HEK293 (cell line): ENCODE results near the gene AVPR1B.

ENCODE experiments used
- CTCF ChIA-PET: fragments of 350-600 bp; formaldehyde crosslinking; extraction: SDS; loops from one replicate; lab custom pipeline; 2021; ENCODE audit warnings: antibody characterized with exemption; lab: Yijun Ruan, JAX
- POLR2A ChIA-PET: fragments of 300-600 bp; formaldehyde crosslinking; extraction: SDS; loops from one replicate; lab custom pipeline; 2020; ENCODE audit warnings: antibody characterized with exemption, inconsistent platforms; lab: Yijun Ruan, JAX
- H3K27ac ChIP-seq: fragments of 200-500 bp; sonication (Bioruptor generic); 2 replicates; pipeline ENCODE4 v1.5.1; 2014; ENCODE audit warnings: low read depth, low read length, control low read depth, inconsistent platforms; ENCODE audit errors: extremely low read depth
- H3K36me3 ChIP-seq, 2 experiments: fragments of 200-500 bp in 1 of 2; sonication (Bioruptor generic) in 1 of 2; 1 replicate in 1 of 2; 2 replicates in 1 of 2; pipeline ENCODE4 v1.5.1; 2014 to 2017; ENCODE audit warnings: inconsistent platforms in 2 of 2, low read length in 2 of 2; ENCODE audit not compliant: control insufficient read depth in 2 of 2, insufficient read depth in 1 of 2
- H3K4me1 ChIP-seq: fragments of 200-500 bp; sonication (Bioruptor generic); 2 replicates; pipeline ENCODE4 v1.5.1; 2014; ENCODE audit warnings: mild to moderate bottlenecking, low read length, inconsistent platforms; ENCODE audit not compliant: control insufficient read depth, insufficient read depth
- H3K4me3 ChIP-seq: 2 replicates; pipeline ENCODE4 v1.5.1; 2011; ENCODE audit warnings: low read depth, mild to moderate bottlenecking, control low read depth, low read length, moderate library complexity
- H3K9me3 ChIP-seq: fragments of 200-500 bp; sonication (Bioruptor generic); 2 replicates; pipeline ENCODE4 v1.5.1; 2014; ENCODE audit warnings: low read depth, low read length, inconsistent platforms; ENCODE audit not compliant: control insufficient read depth, insufficient read depth
- BCL11A ChIP-seq: fragments of 450-650 bp; formaldehyde crosslinking; IDR thresholded peaks from 2 replicates; pipeline ENCODE4 v1.5.1; 2016; ENCODE audit warnings: low read depth, missing biosample characterization, missing genetic modification characterization
- EGR2 ChIP-seq: fragments of 450-650 bp; formaldehyde crosslinking; IDR thresholded peaks from 2 replicates; pipeline ENCODE4 v1.5.1; 2016; ENCODE audit warnings: low read depth, missing biosample characterization, missing genetic modification characterization
- PRDM6 ChIP-seq: fragments of 450-650 bp; formaldehyde crosslinking; IDR thresholded peaks from 2 replicates; pipeline ENCODE4 v1.5.1; 2017; ENCODE audit warnings: missing biosample characterization, missing genetic modification characterization
- SALL2 ChIP-seq: fragments of 450-650 bp; formaldehyde crosslinking; IDR thresholded peaks from 2 replicates; pipeline ENCODE4 v1.5.0; 2017; ENCODE audit warnings: missing biosample characterization, mild to moderate bottlenecking, missing genetic modification characterization, borderline replicate concordance
- SCRT2 ChIP-seq: fragments of 450-650 bp; formaldehyde crosslinking; IDR thresholded peaks from 2 replicates; pipeline ENCODE4 v1.5.1; 2016; ENCODE audit warnings: missing biosample characterization, missing genetic modification characterization
- SP3 ChIP-seq: fragments of 450-650 bp; formaldehyde crosslinking; IDR thresholded peaks from 2 replicates; pipeline ENCODE4 v1.5.1; 2016; ENCODE audit warnings: missing biosample characterization, missing genetic modification characterization
- ZBTB20 ChIP-seq: fragments of 450-650 bp; formaldehyde crosslinking; IDR thresholded peaks from 2 replicates; pipeline ENCODE4 v1.5.1; 2016; ENCODE audit warnings: missing biosample characterization, missing genetic modification characterization
- ZBTB26 ChIP-seq: fragments of 450-650 bp; formaldehyde crosslinking; optimal IDR thresholded peaks from 2 replicates; pipeline ENCODE3; 2016; ENCODE audit warnings: missing biosample characterization, mild to moderate bottlenecking, missing genetic modification characterization
- ZBTB48 ChIP-seq: fragments of 450-650 bp; formaldehyde crosslinking; IDR thresholded peaks from 2 replicates; pipeline ENCODE4 v1.5.1; 2016; ENCODE audit warnings: missing biosample characterization, missing genetic modification characterization
- ZFP37 ChIP-seq: fragments of 450-650 bp; formaldehyde crosslinking; IDR thresholded peaks from 2 replicates; pipeline ENCODE4 v1.5.1; 2016; ENCODE audit warnings: missing biosample characterization, missing genetic modification characterization
- ZNF132 ChIP-seq: fragments of 450-650 bp; formaldehyde crosslinking; IDR thresholded peaks from 2 replicates; pipeline ENCODE4 v1.5.1; 2017; ENCODE audit warnings: missing biosample characterization, missing genetic modification characterization, borderline replicate concordance
- ZNF157 ChIP-seq: fragments of 450-650 bp; formaldehyde crosslinking; IDR thresholded peaks from 2 replicates; pipeline ENCODE4 v1.5.1; 2016; ENCODE audit warnings: missing biosample characterization, missing genetic modification characterization
- ZNF169 ChIP-seq: fragments of 450-650 bp; formaldehyde crosslinking; IDR thresholded peaks from 2 replicates; pipeline ENCODE4 v1.5.1; 2016; ENCODE audit warnings: missing biosample characterization, missing genetic modification characterization
- ZNF2 ChIP-seq: fragments of 450-650 bp; formaldehyde crosslinking; IDR thresholded peaks from 2 replicates; pipeline ENCODE4 v1.5.1; 2016; ENCODE audit warnings: missing biosample characterization, missing genetic modification characterization
- ZNF311 ChIP-seq: fragments of 450-650 bp; formaldehyde crosslinking; IDR thresholded peaks from 2 replicates; pipeline ENCODE4 v1.5.1; 2017; ENCODE audit warnings: missing biosample characterization, missing genetic modification characterization, borderline replicate concordance
- ZNF394 ChIP-seq: fragments of 450-650 bp; formaldehyde crosslinking; IDR thresholded peaks from 2 replicates; pipeline ENCODE4 v1.5.1; 2016; ENCODE audit warnings: missing biosample characterization, missing genetic modification characterization, mild to moderate bottlenecking, moderate library complexity, borderline replicate concordance
- ZNF416 ChIP-seq: fragments of 450-650 bp; formaldehyde crosslinking; IDR thresholded peaks from 2 replicates; pipeline ENCODE4 v1.5.1; 2016; ENCODE audit warnings: missing biosample characterization, missing genetic modification characterization
- ZNF555 ChIP-seq: fragments of 450-650 bp; formaldehyde crosslinking; conservative IDR thresholded peaks from 2 replicates; pipeline ENCODE4 v1.5.1; 2017; ENCODE audit warnings: missing biosample characterization, mild to moderate bottlenecking, missing genetic modification characterization, inconsistent platforms
- ZNF600 ChIP-seq: fragments of 450-650 bp; formaldehyde crosslinking; IDR thresholded peaks from 2 replicates; pipeline ENCODE4 v1.5.1; 2016; ENCODE audit warnings: missing biosample characterization, missing genetic modification characterization
- ZNF623 ChIP-seq: fragments of 450-650 bp; formaldehyde crosslinking; IDR thresholded peaks from 2 replicates; pipeline ENCODE4 v1.5.1; 2016; ENCODE audit warnings: missing biosample characterization, missing genetic modification characterization
- ZNF658 ChIP-seq: fragments of 450-650 bp; formaldehyde crosslinking; IDR thresholded peaks from 2 replicates; pipeline ENCODE4; 2016; ENCODE audit warnings: missing biosample characterization, missing genetic modification characterization
- ZNF664 ChIP-seq: fragments of 450-650 bp; formaldehyde crosslinking; IDR thresholded peaks from 2 replicates; pipeline ENCODE4 v1.5.1; 2016; ENCODE audit warnings: missing biosample characterization, missing genetic modification characterization
- ZNF792 ChIP-seq: fragments of 450-650 bp; formaldehyde crosslinking; IDR thresholded peaks from 2 replicates; pipeline ENCODE4 v1.5.1; 2016; ENCODE audit warnings: missing biosample characterization, missing genetic modification characterization
- ZSCAN23 ChIP-seq: fragments of 450-650 bp; formaldehyde crosslinking; IDR thresholded peaks from 2 replicates; pipeline ENCODE4 v1.5.1; 2016; ENCODE audit warnings: missing biosample characterization, missing genetic modification characterization
- TF ChIP-seq, protein P1 (sequence below): fragments of 450-650 bp; formaldehyde crosslinking; IDR thresholded peaks from 2 replicates; pipeline ENCODE4 v1.5.1; 2016; ENCODE audit warnings: missing biosample characterization, missing genetic modification characterization
- TF ChIP-seq, protein P2 (sequence below): fragments of 450-650 bp; formaldehyde crosslinking; IDR thresholded peaks from 2 replicates; pipeline ENCODE4 v1.5.1; 2016; ENCODE audit warnings: missing biosample characterization, missing genetic modification characterization

Gene AVPR1B

GRCh38 chr1:206067486-206068227 lies 49.5 kb downstream of the AVPR1B start:
- Histone ChIP-seq H3K27ac (no peak overlapping the region), H3K9me3 (no peaks in the 10 kb centered on the region), H3K36me3 (no peaks in the 10 kb centered on the region), H3K4me3 (no peak overlapping the region), H3K4me1 (no peaks in the 10 kb centered on the region)
- ChIA-PET POLR2A (no interaction called here), CTCF (interaction anchor here (0.7 kb wide), 1 partner anchor 11 kb away, joined by 3 read pairs; no protein-coding TSS in a partner anchor)
- no peak for TF ChIP-seq ZNF658 (tag by site-specific recombination)
- no peak for TF ChIP-seq ZNF169 (tag by site-specific recombination)
- peak; percentile 88 for TF ChIP-seq SCRT2 (tag by site-specific recombination)
- TF ChIP-seq ZNF157 (tag by site-specific recombination): no peak
- TF ChIP-seq BCL11A (tag by site-specific recombination): no peak
- TF ChIP-seq ZNF394 (tag by site-specific recombination): no peak
- no peak for TF ChIP-seq ZNF311 (tag by site-specific recombination)
- TF ChIP-seq ZNF600 (tag by site-specific recombination): no peak
- TF ChIP-seq ZBTB20 (tag by site-specific recombination): no peak
- no peak for TF ChIP-seq PRDM6 (tag by site-specific recombination)
- TF ChIP-seq SP3 (tag by site-specific recombination): no peak
- TF ChIP-seq ZBTB48: peak; percentile 45; the same call in 1 of the 2 replicates
- TF ChIP-seq, protein P1, sequence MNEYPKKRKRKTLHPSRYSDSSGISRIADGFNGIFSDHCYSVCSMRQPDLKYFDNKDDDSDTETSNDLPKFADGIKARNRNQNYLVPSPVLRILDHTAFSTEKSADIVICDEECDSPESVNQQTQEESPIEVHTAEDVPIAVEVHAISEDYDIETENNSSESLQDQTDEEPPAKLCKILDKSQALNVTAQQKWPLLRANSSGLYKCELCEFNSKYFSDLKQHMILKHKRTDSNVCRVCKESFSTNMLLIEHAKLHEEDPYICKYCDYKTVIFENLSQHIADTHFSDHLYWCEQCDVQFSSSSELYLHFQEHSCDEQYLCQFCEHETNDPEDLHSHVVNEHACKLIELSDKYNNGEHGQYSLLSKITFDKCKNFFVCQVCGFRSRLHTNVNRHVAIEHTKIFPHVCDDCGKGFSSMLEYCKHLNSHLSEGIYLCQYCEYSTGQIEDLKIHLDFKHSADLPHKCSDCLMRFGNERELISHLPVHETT (tag by site-specific recombination): no peak
- TF ChIP-seq ZSCAN23 (tag by site-specific recombination): no peak
- TF ChIP-seq ZNF623 (tag by site-specific recombination): no peak
- TF ChIP-seq ZNF664 (tag by site-specific recombination): no peak
- TF ChIP-seq, all 188 proteins: peak for 2

GRCh38 chr1:206066479-206067171 lies 50.6 kb downstream of the AVPR1B start:
- H3K27ac ChIP-seq: no peak overlapping the region
- CTCF ChIA-PET: no interaction called here
- TF ChIP-seq ZFP37 (tag by site-specific recombination) (no peak), ZNF2 (tag by site-specific recombination) (no peak), ZNF555 (tag by site-specific recombination) (no peak), ZBTB26 (tag by site-specific recombination) (no peak), ZNF132 (no peak), ZNF416 (tag by site-specific recombination) (no peak), ZNF600 (tag by site-specific recombination) (no peak), EGR2 (tag by site-specific recombination) (no peak), ZNF792 (no peak), SALL2 (tag by site-specific recombination) (no peak)
- TF ChIP-seq, protein P2, sequence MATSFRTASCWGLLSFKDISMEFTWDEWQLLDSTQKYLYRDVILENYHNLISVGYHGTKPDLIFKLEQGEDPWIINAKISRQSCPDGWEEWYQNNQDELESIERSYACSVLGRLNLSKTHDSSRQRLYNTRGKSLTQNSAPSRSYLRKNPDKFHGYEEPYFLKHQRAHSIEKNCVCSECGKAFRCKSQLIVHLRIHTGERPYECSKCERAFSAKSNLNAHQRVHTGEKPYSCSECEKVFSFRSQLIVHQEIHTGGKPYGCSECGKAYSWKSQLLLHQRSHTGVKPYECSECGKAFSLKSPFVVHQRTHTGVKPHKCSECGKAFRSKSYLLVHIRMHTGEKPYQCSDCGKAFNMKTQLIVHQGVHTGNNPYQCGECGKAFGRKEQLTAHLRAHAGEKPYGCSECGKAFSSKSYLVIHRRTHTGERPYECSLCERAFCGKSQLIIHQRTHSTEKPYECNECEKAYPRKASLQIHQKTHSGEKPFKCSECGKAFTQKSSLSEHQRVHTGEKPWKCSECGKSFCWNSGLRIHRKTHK (tag by site-specific recombination): no peak
- TF ChIP-seq, all 188 proteins: peak for 0
- H3K9me3 ChIP-seq: no peaks in the 10 kb centered on the region
- no peaks in the 10 kb centered on the region for H3K36me3 ChIP-seq
- no peaks in the 10 kb centered on the region for H3K4me1 ChIP-seq
- POLR2A ChIA-PET: no interaction called here
- no peak overlapping the region for H3K4me3 ChIP-seq
